Osteoblast (primary cell): ENCODE data around the gene SLC27A2. TPM values are rescaled to one million over a fixed set of nuclear protein-coding genes. Genes with fewer than 3 reads are reported as not detected.

ENCODE experiments used
- DNase-seq: peaks from one replicate; pipeline ENCODE4 v3.0.0; 2011; ENCODE audit warnings: low spot score, mixed read lengths; ENCODE audit not compliant: insufficient read length; ENCODE audit errors: missing footprints
- H2AFZ ChIP-seq: 2 replicates; pipeline ENCODE4 v1.6.0; 2011; ENCODE audit warnings: mild to moderate bottlenecking, low read length
- H3K27ac ChIP-seq: 2 replicates; pipeline ENCODE4 v1.5.1; 2011; ENCODE audit warnings: mild to moderate bottlenecking, low read depth, low read length, moderate library complexity
- H3K27me3 ChIP-seq: 2 replicates; pipeline ENCODE4 v1.6.0; 2012; ENCODE audit warnings: mild to moderate bottlenecking, control low read depth, inconsistent platforms, low read length, moderate library complexity; ENCODE audit not compliant: insufficient read depth
- H3K36me3 ChIP-seq: 2 replicates; pipeline ENCODE4 v1.5.1; 2011; ENCODE audit warnings: mild to moderate bottlenecking, low read length, control low read depth, moderate library complexity; ENCODE audit not compliant: insufficient read depth
- H3K4me1 ChIP-seq: 2 replicates; pipeline ENCODE4 v1.5.1; 2011; ENCODE audit warnings: mild to moderate bottlenecking, low read length, control low read depth, moderate library complexity; ENCODE audit not compliant: insufficient read depth
- H3K4me2 ChIP-seq: 2 replicates; pipeline ENCODE4 v1.6.0; 2011; ENCODE audit warnings: mild to moderate bottlenecking, low read length; ENCODE audit not compliant: insufficient read depth
- H3K4me3 ChIP-seq: fragments of 200-600 bp; sonication (generic); 3 replicates; pipeline ENCODE4 v1.5.1; 2012; ENCODE audit warnings: mild to moderate bottlenecking, low read length, inconsistent platforms; ENCODE audit not compliant: insufficient read depth
- H3K79me2 ChIP-seq: 2 replicates; pipeline ENCODE4 v1.6.0; 2012; ENCODE audit warnings: mild to moderate bottlenecking, low read length, control low read depth, inconsistent platforms; ENCODE audit not compliant: insufficient read depth
- H3K9me3 ChIP-seq: 2 replicates; pipeline ENCODE4 v1.5.1; 2011; ENCODE audit warnings: low read depth, low read length, control low read depth
- H4K20me1 ChIP-seq: 2 replicates; pipeline ENCODE4 v1.6.0; 2012; ENCODE audit warnings: mild to moderate bottlenecking, low read length, control low read depth; ENCODE audit not compliant: insufficient read depth
- total RNA-seq: library from RNA; depleted of rRNA; stranded (reverse); fragments of >200 nt; gene quantifications from 2 replicates; pipeline ENCODE4 v1.2.3, GENCODE V29; 2012
- TF ChIP-seq, protein P1 (sequence below): IDR thresholded peaks from 2 replicates; pipeline ENCODE4 v1.5.1; 2011; ENCODE audit warnings: mild to moderate bottlenecking, low read depth, low read length, moderate library complexity; ENCODE audit errors: extremely low read depth

Gene SLC27A2
- total RNA-seq, 1 donor = not detected

DNA sequence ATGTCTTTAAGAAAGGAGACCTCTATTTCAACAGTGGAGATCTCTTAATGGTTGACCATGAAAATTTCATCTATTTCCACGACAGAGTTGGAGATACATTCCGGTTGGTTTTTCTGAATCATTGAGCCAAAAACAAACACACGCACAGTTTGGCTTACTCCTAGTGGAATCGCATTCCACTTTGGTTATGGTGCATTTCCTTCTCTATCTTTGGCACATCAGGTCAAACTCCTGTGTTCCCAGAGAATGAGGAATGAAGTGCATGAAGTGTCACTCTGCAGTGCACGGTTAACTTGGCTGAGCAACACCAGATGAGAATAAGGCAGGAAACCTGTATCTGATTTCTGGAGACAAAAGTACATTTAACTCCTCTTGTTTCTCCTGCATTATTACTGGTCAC is 45.1 kb downstream of the SLC27A2 start:
- peak; percentile 80 for DNase-seq
- H3K27ac ChIP-seq = no peak overlapping the region
- no peaks in the 10 kb centered on the region for H4K20me1 ChIP-seq
- H3K79me2 ChIP-seq = no peaks in the 10 kb centered on the region
- H3K4me3 ChIP-seq = no peak overlapping the region
- H2AFZ ChIP-seq = no peak overlapping the region
- H3K4me1 ChIP-seq = peaks cover 3% of the 10 kb centered on the region
- no peaks in the 10 kb centered on the region for H3K9me3 ChIP-seq
- TF ChIP-seq, protein P1, sequence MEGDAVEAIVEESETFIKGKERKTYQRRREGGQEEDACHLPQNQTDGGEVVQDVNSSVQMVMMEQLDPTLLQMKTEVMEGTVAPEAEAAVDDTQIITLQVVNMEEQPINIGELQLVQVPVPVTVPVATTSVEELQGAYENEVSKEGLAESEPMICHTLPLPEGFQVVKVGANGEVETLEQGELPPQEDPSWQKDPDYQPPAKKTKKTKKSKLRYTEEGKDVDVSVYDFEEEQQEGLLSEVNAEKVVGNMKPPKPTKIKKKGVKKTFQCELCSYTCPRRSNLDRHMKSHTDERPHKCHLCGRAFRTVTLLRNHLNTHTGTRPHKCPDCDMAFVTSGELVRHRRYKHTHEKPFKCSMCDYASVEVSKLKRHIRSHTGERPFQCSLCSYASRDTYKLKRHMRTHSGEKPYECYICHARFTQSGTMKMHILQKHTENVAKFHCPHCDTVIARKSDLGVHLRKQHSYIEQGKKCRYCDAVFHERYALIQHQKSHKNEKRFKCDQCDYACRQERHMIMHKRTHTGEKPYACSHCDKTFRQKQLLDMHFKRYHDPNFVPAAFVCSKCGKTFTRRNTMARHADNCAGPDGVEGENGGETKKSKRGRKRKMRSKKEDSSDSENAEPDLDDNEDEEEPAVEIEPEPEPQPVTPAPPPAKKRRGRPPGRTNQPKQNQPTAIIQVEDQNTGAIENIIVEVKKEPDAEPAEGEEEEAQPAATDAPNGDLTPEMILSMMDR = no peak
- H3K36me3 ChIP-seq = no peaks in the 10 kb centered on the region
- H3K27me3 ChIP-seq = peaks cover 14% of the 10 kb centered on the region
- H3K4me2 ChIP-seq = peak overlapping the region; percentile 25

- Histone ChIP-seq H2AFZ (no peak overlapping the region), H3K27ac (no peak overlapping the region), H3K4me3 (no peak overlapping the region), H3K36me3 (no peaks in the 10 kb centered on the region), H3K4me1 (peaks cover 3% of the 10 kb centered on the region), H3K4me2 (no peak overlapping the region), H3K79me2 (no peaks in the 10 kb centered on the region), H3K9me3 (no peaks in the 10 kb centered on the region), H4K20me1 (no peaks in the 10 kb centered on the region), H3K27me3 (no peaks in the 10 kb centered on the region)
- TF ChIP-seq, protein P1 = no peak
- no peak for DNase-seq
Measured at GRCh38 chr15:50228866-50229265, 46.9 kb downstream of the SLC27A2 start.

GRCh38 chr15:50229336-50229735 is 47.3 kb downstream of the SLC27A2 start:
- Histone ChIP-seq H3K27ac (no peak overlapping the region), H2AFZ (no peak overlapping the region), H3K27me3 (no peaks in the 10 kb centered on the region), H3K4me3 (no peak overlapping the region), H3K9me3 (no peaks in the 10 kb centered on the region), H3K4me2 (no peak overlapping the region), H3K36me3 (no peaks in the 10 kb centered on the region), H3K79me2 (no peaks in the 10 kb centered on the region), H4K20me1 (no peaks in the 10 kb centered on the region), H3K4me1 (peaks cover 3% of the 10 kb centered on the region)
- DNase-seq = peak; percentile 91
- TF ChIP-seq, protein P1 = no peak

DNA sequence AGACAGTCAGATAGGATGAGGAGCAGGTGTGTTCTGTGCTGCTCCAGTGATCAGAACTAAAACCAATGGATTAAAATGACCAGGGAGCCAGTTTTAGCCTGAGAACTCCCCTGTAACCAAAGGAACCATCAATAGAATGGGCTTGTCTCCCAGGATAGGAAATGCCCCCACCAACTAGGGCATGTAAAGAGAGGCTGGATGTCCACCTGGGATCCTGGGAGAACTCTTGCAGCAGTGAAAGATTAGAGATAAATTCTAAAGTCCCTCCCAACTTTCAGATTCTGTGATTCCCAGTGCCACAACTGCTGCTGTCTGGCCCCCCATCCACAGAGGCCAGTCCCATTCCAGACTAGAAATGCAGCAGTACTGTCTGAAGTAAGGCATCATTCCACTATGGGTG is 49.8 kb downstream of the SLC27A2 start:
- Histone ChIP-seq H3K4me3 (no peak overlapping the region), H4K20me1 (no peaks in the 10 kb centered on the region), H3K4me2 (no peak overlapping the region), H3K27ac (no peak overlapping the region), H3K4me1 (peaks cover 3% of the 10 kb centered on the region), H3K36me3 (no peaks in the 10 kb centered on the region), H2AFZ (no peak overlapping the region), H3K27me3 (no peaks in the 10 kb centered on the region), H3K79me2 (no peaks in the 10 kb centered on the region), H3K9me3 (no peaks in the 10 kb centered on the region)
- TF ChIP-seq, protein P1 = no peak
- DNase-seq = no peak
